Activated T-helper 9 cell treated with anti-CD3 and anti-CD28 coated beads, Interleukin-2, amount 50 U/mL, for 16 hours (primary cell): ENCODE data around the gene CFAP61.

Source experiments
- DNase-seq: peaks from one replicate; pipeline ENCODE4 v3.0.0-alpha.2; 2020; ENCODE audit warnings: low read depth

Gene CFAP61

GRCh38 chr20:20399531-20400500, 347.5 kb downstream of the CFAP61 start:
- no peak for DNase-seq

DNA sequence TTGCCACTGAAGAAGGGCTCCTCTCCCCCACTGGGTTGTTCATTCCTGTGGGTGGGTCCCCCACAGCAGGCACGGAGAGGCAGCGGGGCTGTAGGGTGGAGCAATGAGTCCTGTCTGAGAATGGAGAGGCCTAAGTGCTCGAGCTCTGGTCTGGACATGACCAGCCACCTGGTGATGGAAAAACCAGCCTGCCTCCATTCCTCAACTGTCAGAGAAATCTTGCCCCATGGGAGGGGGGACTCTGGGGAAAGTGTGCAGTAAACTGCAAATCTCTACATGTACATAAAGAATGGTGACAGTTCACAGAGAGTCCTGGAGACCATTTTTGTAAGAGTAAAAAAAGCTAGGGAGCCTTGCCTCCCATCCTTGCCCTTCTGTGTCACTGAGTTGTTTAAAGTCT, 349.7 kb downstream of the CFAP61 start:
- no peak for DNase-seq

GRCh38 chr20:20404633-20405032, 352.3 kb downstream of the CFAP61 start:
- no peak for DNase-seq

GRCh38 chr20:20405623-20406022, 353.3 kb downstream of the CFAP61 start:
- DNase-seq, result no peak

DNA sequence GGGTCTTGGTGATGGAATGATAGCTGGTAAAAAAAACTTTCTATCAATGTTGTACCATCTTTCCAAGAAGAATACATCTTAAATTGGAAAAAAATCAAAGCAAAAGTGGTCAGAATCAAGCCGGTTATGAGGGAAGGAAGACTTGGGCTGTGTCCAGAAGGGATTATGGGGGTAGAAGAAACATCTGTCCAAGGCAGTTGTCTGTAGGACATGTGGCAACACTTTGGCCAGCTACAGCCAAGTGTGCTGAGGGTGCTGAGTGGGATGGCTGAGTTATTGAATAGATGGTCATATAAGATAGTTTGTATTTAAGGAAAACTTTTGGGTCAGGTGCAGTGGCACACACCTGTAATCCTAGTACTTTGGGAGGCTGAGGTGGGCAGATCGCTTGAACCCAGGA, 354.0 kb downstream of the CFAP61 start:
- no peak for DNase-seq

GRCh38 chr20:20407891-20408805, 355.8 kb downstream of the CFAP61 start:
- no peak for DNase-seq

DNA sequence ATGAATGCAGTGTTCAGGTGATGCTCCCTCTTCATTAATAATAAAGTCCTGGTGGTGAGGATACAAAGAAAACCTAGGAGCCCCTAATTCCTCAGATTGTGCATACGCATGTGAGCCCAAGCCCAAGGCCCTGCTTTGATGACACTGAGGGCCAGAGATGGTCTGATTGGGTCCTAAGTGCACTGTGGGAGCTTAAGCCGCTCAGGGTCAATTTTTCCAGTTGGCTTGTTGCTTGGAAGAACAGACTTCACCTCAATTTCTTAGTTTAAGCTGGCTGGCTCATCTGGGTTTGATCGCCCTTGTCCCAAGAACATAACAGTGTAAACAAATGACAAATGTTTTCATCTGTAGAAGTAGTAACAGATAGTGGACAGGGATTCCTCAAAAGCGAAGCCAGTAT, 357.0 kb downstream of the CFAP61 start:
- no peak for DNase-seq
